T-cell (primary cell): ENCODE measurements around the gene RUFY2. TPM values are rescaled to one million over a fixed set of nuclear protein-coding genes. Genes with fewer than 3 reads are reported as not detected.
"Not testable (repeated sequence)": the region's sequence is repeated elsewhere in the genome, so short reads cannot be mapped to it uniquely, and the experiment has no call there.

ENCODE experiments used
- ATAC-seq, 4 experiments: fragments of 200-7000 bp in 3 of 4; fragments of 150-1000 bp in 1 of 4; cut with Tn5 transposase; replicated peaks in 1 of 4; 1 replicate in 3 of 4; 2 replicates in 1 of 4; pipeline ENCODE4 v1.10.0; 2021; ENCODE audit warnings: moderate library complexity in 3 of 4, mild to moderate bottlenecking in 2 of 4, moderate number of reproducible peaks in 1 of 4
- CTCF ChIA-PET, 2 donors: fragments of 300-600 bp; sonication (Branson Sonifier 250); formaldehyde crosslinking; loops; one replicate each; lab custom pipeline; 2022; ENCODE audit warnings: antibody characterized with exemption in 2 of 2; lab: Charles Lee
- POLR2A ChIA-PET, 2 donors: fragments of 300-600 bp; sonication (Branson Sonifier 250); formaldehyde crosslinking; loops; one replicate each; lab custom pipeline; 2022; ENCODE audit warnings: antibody characterized with exemption in 2 of 2; lab: Charles Lee
- DNase-seq, 35 experiments: peaks; one replicate each; pipeline versions ENCODE4 v3.0.0 to v3.0.0-alpha.2; 2013 to 2023
- H3K27ac ChIP-seq: one replicate; pipeline ENCODE4 v1.5.1; 2013; ENCODE audit warnings: low read length
- H3K27me3 ChIP-seq, 2 experiments: replicated peaks in 1 of 2; 1 replicate in 1 of 2; 2 replicates in 1 of 2; pipeline versions ENCODE4 v1.6.1 to v1.7.0; 2013; ENCODE audit warnings: low read length in 1 of 2, mixed read lengths in 1 of 2; ENCODE audit not compliant: control insufficient read depth in 2 of 2, insufficient read depth in 2 of 2; ENCODE audit errors: extremely low read depth in 1 of 2
- H3K36me3 ChIP-seq, 2 donors: 1 replicate in 1 of 2; 2 replicates in 1 of 2; pipeline versions ENCODE4 v1.6.1 to v1.7.0; 2013; ENCODE audit warnings: low read length in 1 of 2; ENCODE audit not compliant: control insufficient read depth in 2 of 2, insufficient read depth in 1 of 2; ENCODE audit errors: extremely low read depth in 1 of 2
- H3K4me1 ChIP-seq, 2 experiments: 1 replicate in 1 of 2; 2 replicates in 1 of 2; pipeline versions ENCODE4 v1.6.1 to v1.7.0; 2013; ENCODE audit warnings: low read length in 2 of 2, mixed read lengths in 1 of 2; ENCODE audit not compliant: insufficient read depth in 2 of 2, control insufficient read depth in 1 of 2; ENCODE audit errors: extremely low read depth in 1 of 2
- H3K4me3 ChIP-seq, 2 donors: 1 replicate in 1 of 2; 2 replicates in 1 of 2; pipeline versions ENCODE4 v1.5.1 to v1.7.0; 2013; ENCODE audit warnings: mild to moderate bottlenecking in 2 of 2, low read length in 1 of 2, moderate library complexity in 1 of 2; ENCODE audit not compliant: control insufficient read depth in 1 of 2; ENCODE audit errors: extremely low read depth in 1 of 2
- H3K9me3 ChIP-seq: 2 replicates; pipeline ENCODE4 v1.7.0; 2013
- H3K27ac Mint-ChIP-seq, 2 donors: one replicate each; pipeline ENCODE4 v1.8.0; 2020 to 2021; ENCODE audit warnings: mild to moderate bottlenecking in 2 of 2, mixed read lengths in 2 of 2
- H3K27me3 Mint-ChIP-seq, 2 donors: one replicate each; pipeline ENCODE4 v1.8.0; 2021 to 2022; ENCODE audit warnings: mixed read lengths in 2 of 2
- H3K36me3 Mint-ChIP-seq: one replicate; pipeline ENCODE4 v1.8.0; 2021; ENCODE audit warnings: mixed read lengths
- H3K4me1 Mint-ChIP-seq, 3 donors: one replicate each; pipeline ENCODE4 v1.8.0; 2020 to 2022; ENCODE audit warnings: mixed read lengths in 3 of 3, mild to moderate bottlenecking in 1 of 3
- H3K4me3 Mint-ChIP-seq, 3 donors: one replicate each; pipeline ENCODE4 v1.8.0; 2020 to 2022; ENCODE audit warnings: mild to moderate bottlenecking in 3 of 3, mixed read lengths in 3 of 3, moderate library complexity in 3 of 3
- H3K9me3 Mint-ChIP-seq, 3 donors: one replicate each; pipeline ENCODE4 v1.8.0; 2020 to 2022; ENCODE audit warnings: mixed read lengths in 3 of 3
- WGBS: methylation state at CpG from one replicate; pipeline ENCODE4 v1.1.5; 2013; ENCODE audit warnings: missing lambda C conversion rate; ENCODE audit not compliant: insufficient coverage; 5-methylcytosine and 5-hydroxymethylcytosine counted together
- total RNA-seq, 35 experiments: library from RNA in 6 of 35; stranded (reverse) in 6 of 35; fragments of 120-200 nt in 1 of 35; gene quantifications; one replicate each; pipeline versions ENCODE4 v1.2.1 to v1.2.4 and lab custom pipeline; 2013 to 2026

The RUFY2 gene
- total RNA-seq, 5 donors from 2014 or later (not counting 1 experiment from before 2014, with no cell fraction given): 15.2 to 25.7 (median 20.3) TPM

DNA sequence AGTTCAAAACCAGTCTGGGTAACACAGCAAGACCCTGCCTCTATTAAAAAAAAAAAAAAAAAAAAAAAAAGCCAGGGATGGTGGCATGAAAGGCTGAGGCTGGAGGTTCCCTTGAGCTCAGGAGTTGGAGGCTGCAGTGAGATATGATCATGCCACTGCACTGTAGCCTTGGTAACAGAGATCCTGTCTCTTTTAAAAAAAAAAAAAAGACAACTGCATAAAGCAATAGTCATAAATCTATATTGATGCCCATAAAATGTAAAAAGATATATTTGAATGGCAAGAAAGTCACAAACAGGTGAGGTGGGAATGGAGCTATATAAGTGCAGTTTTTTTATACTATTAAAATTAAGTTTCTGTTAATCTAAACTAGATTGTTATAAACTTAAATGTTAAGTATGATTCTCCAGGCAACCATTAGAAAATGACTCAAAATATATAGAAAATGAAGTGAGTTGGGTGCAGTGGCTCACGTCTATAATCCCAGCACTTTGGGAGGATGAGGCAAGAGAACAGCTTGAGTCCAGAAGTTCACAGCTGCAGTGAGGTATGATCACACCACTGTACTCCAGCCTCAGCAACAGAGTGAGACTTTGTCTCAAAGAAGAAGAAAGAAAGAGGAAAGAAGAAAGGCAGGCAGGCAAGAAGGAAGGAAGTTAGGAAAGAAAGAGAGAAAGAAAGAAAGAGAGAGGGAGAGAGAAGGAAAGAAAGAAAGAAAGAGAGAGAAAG lies 88.6 kb downstream of the RUFY2 start:
- H3K9me3 Mint-ChIP-seq: peaks cover 3 to 17% (median 8%) of the 10 kb centered on the region in 3 donors
- H3K9me3 ChIP-seq: no peaks in the 10 kb centered on the region
- H3K36me3 ChIP-seq: no peaks in the 10 kb centered on the region
- WGBS: no CpG with 5 or more reads among the region's 1 CpG
- H3K4me3 Mint-ChIP-seq: no peak overlapping the region
- peaks cover 5 to 9% (median 5%) of the 10 kb centered on the region in 3 donors for H3K4me1 Mint-ChIP-seq
- POLR2A ChIA-PET: no interaction called here
- no peaks in the 10 kb centered on the region for H3K27me3 ChIP-seq
- CTCF ChIA-PET: interaction anchor here (0.6 kb wide), 4 partner anchors 10 to 530 kb away, joined by 3 to 13 read pairs (median 4); no protein-coding TSS in a partner anchor
- no peak for DNase-seq
- H3K4me1 ChIP-seq: peaks cover 6 to 9% of the 10 kb centered on the region in 2 experiments
- H3K36me3 Mint-ChIP-seq: peaks cover 8% of the 10 kb centered on the region
- H3K27ac Mint-ChIP-seq: no peak overlapping the region
- no peak overlapping the region for H3K4me3 ChIP-seq
- H3K27ac ChIP-seq: no peak overlapping the region
- no peak for ATAC-seq
- no peaks in the 10 kb centered on the region for H3K27me3 Mint-ChIP-seq

DNA sequence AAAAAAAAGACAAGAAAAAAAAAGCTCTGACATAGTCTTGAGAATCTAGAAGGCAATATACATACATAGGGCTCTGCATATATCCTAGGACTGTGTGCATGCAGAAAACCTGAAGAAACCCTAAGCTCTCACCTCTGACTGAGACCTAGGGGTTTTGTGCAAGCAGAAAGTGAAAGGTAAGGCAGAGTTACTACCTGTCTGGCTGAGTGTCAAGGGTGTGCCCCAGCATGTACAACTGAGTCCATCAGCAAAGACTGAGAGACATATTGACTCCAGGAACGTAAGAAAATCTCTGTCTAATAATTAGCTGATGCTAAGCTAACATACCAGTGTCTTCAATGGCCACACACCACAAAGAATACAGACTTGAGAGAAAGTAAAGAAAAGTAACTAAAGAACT lies 91.5 kb downstream of the RUFY2 start:
- no peaks in the 10 kb centered on the region for H3K36me3 ChIP-seq
- DNase-seq: no peak
- ChIA-PET CTCF (no interaction called here), POLR2A (interaction anchor here in 1 of 2 donors (1.3 kb wide), 1 partner anchor 18 kb away, joined by 3 read pairs; the partner anchor contains the start of gene PBLD)
- H3K27me3 ChIP-seq: no peaks in the 10 kb centered on the region
- Mint-ChIP-seq H3K27me3 (no peaks in the 10 kb centered on the region), H3K27ac (no peak overlapping the region), H3K4me1 (peaks cover 5 to 9% (median 7%) of the 10 kb centered on the region in 3 donors), H3K9me3 (peaks cover 3 to 17% (median 8%) of the 10 kb centered on the region in 3 donors), H3K4me3 (no peak overlapping the region), H3K36me3 (peaks cover 8% of the 10 kb centered on the region)
- no peak for ATAC-seq
- no CpG with 5 or more reads among the region's 1 CpG for WGBS
- H3K4me3 ChIP-seq: no peak overlapping the region
- H3K27ac ChIP-seq: no peak overlapping the region
- peaks cover 6 to 9% of the 10 kb centered on the region in 2 experiments for H3K4me1 ChIP-seq
- H3K9me3 ChIP-seq: no peaks in the 10 kb centered on the region

DNA sequence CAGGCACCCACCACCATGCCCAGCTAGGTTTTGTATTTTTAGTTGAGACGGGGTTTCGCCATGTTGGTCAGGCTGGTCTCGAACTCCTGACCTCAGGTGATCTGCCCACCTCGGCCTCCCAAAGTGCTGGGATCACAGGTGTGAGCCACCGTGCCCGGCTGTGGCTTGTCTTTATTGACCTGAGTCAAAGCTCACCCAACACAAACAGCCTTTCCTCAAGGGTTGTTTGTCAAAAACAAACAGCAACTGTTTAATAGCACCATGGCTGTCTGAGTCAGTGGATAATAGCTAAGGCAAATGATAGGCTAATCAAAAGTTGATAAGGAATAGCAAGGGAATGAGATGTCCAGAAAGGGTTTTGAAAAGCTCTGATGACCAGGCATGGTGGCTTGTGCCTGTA lies 92.1 kb downstream of the RUFY2 start:
- no CpG with 5 or more reads among the region's 6 CpGs for WGBS
- H3K9me3 Mint-ChIP-seq: peaks cover 3 to 17% (median 8%) of the 10 kb centered on the region in 3 donors
- not testable (repeated sequence) for DNase-seq

DNA sequence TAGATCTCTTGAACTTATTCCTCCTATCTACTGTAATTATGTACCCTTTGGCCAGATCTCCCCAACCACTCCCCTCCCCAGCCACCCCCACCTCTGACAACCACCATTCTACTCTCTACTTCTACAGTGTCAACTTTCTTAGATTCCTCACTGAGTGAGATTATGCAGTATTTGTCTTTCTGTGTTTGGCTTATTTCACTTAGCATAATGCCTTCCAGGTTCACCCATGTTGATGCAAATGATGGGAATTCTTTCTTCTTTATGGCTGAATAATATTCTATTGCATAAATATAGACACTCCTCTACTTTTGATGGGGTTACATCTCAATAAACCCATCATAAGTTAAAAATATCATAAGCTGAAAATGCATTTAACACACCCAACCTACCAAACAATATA lies 96.5 kb downstream of the RUFY2 start:
- Mint-ChIP-seq H3K27ac (no peak overlapping the region), H3K36me3 (peaks cover under 1% of the 10 kb centered on the region), H3K27me3 (no peaks in the 10 kb centered on the region), H3K4me1 (peaks cover 5 to 9% (median 7%) of the 10 kb centered on the region in 3 donors), H3K4me3 (no peak overlapping the region), H3K9me3 (no peaks in the 10 kb centered on the region)
- CTCF ChIA-PET: no interaction called here
- peaks cover 6 to 9% of the 10 kb centered on the region in 2 experiments for H3K4me1 ChIP-seq
- H3K4me3 ChIP-seq: no peak overlapping the region
- H3K27me3 ChIP-seq: no peaks in the 10 kb centered on the region
- POLR2A ChIA-PET: no interaction called here
- no peak for DNase-seq
- H3K27ac ChIP-seq: no peak overlapping the region
- no peaks in the 10 kb centered on the region for H3K36me3 ChIP-seq
- ATAC-seq: no peak
- H3K9me3 ChIP-seq: no peaks in the 10 kb centered on the region

More for the DNA sequence above, 92.1 kb downstream of the RUFY2 start:
- not testable (repeated sequence) for H3K27ac Mint-ChIP-seq, H3K4me1 Mint-ChIP-seq, H3K4me3 Mint-ChIP-seq, H3K36me3 ChIP-seq, H3K4me3 ChIP-seq, H3K27me3 ChIP-seq, H3K27ac ChIP-seq, H3K36me3 Mint-ChIP-seq, H3K9me3 ChIP-seq, H3K4me1 ChIP-seq, H3K27me3 Mint-ChIP-seq, ATAC-seq
- CTCF ChIA-PET: interaction anchor here in 1 of 2 donors (0.5 to 0.6 kb wide), 2 partner anchors 12 to 34 kb away, joined by 3 to 4 read pairs; no protein-coding TSS in a partner anchor
- POLR2A ChIA-PET: interaction anchor here in 1 of 2 donors (1.3 kb wide), 1 partner anchor 18 kb away, joined by 3 read pairs; the partner anchor contains the start of gene PBLD

DNA sequence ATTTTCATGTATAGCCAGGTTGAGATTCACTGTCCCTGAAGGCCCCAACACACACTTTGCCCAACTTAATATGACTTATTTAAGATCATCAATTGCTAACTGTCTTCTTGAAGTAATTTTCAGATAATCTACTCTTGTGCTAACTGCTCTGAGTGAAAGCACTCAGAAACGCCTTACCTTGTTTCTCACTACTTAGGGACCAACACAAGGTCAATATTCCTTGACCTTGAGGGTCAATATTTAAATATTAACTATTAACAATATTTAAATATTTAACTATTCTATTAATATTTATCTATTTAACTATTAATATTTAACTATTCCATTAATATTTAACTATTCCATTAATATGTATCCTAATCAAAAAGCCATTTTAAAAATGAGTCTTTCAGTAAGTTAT lies 101.2 kb downstream of the RUFY2 start:
- H3K9me3 Mint-ChIP-seq: no peaks in the 10 kb centered on the region
- H3K4me3 Mint-ChIP-seq: no peak overlapping the region
- H3K36me3 Mint-ChIP-seq: no peaks in the 10 kb centered on the region
- H3K4me3 ChIP-seq: no peak overlapping the region
- H3K27me3 ChIP-seq: no peaks in the 10 kb centered on the region
- no peaks in the 10 kb centered on the region for H3K4me1 ChIP-seq
- DNase-seq (no peak), ATAC-seq (no peak)
- H3K4me1 Mint-ChIP-seq: peaks cover 0 to 2% (median 0%) of the 10 kb centered on the region in 3 donors
- ChIA-PET POLR2A (interaction anchor here in 1 of 2 donors (0.6 kb wide), 1 partner anchor 697 kb away, joined by 5 read pairs; no protein-coding TSS in a partner anchor), CTCF (no interaction called here)
- WGBS: no CpG with 5 or more reads among the region's 1 CpG
- no peak overlapping the region for H3K27ac Mint-ChIP-seq
- no peaks in the 10 kb centered on the region for H3K36me3 ChIP-seq
- H3K9me3 ChIP-seq: no peaks in the 10 kb centered on the region
- no peaks in the 10 kb centered on the region for H3K27me3 Mint-ChIP-seq
- no peak overlapping the region for H3K27ac ChIP-seq

DNA sequence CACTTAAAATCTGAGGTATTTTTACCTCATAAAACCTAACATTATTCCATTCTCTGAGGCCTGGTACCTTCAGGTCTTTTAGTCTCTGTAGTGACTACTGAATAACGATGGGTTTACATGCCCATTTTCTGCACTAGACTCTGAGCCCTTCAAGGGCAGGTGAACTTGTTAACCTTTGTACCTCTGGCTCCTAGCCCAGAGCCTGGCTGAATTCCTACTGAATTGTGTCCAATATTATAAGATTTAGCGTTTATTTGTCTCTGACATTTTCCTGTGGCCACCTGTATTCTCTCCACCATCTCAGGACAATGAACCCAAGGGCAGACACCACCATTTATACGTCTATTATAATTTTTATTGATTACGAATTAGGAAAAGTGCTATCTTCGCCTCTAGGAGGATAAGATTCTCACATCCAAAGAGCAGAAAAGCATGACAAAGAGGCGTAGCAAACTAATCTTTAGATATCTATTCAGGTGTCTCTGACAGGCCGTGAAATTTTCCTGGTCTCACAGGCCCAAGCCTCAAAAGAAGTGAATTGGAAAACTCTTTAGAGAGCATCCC lies 103.1 kb downstream of the RUFY2 start:
- H3K27ac Mint-ChIP-seq: no peak overlapping the region

More for the DNA sequence above, 103.1 kb downstream of the RUFY2 start:
- Mint-ChIP-seq H3K9me3 (no peaks in the 10 kb centered on the region), H3K4me1 (peaks cover 0 to 3% (median 0%) of the 10 kb centered on the region in 3 donors), H3K36me3 (no peaks in the 10 kb centered on the region), H3K4me3 (no peak overlapping the region), H3K27me3 (no peaks in the 10 kb centered on the region)
- Histone ChIP-seq H3K27me3 (no peaks in the 10 kb centered on the region), H3K4me3 (no peak overlapping the region), H3K4me1 (no peaks in the 10 kb centered on the region), H3K9me3 (no peaks in the 10 kb centered on the region), H3K27ac (no peak overlapping the region), H3K36me3 (no peaks in the 10 kb centered on the region)
- no peak for ATAC-seq
- 89% methylated on average over 1 of the region's 7 CpGs for WGBS
- no peak for DNase-seq
- ChIA-PET CTCF (interaction anchor here (0.6 to 1.2 kb wide), 3 partner anchors 44 to 452 kb away, joined by 3 to 4 read pairs (median 3); no protein-coding TSS in a partner anchor), POLR2A (no interaction called here)
